HL-60 (cell line): ENCODE results near the gene SEPTIN1.

ENCODE experiments used
- DNase-seq, 2 experiments: peaks; one replicate each; pipeline ENCODE4 v3.0.0-alpha.2; 2010 to 2020; ENCODE audit warnings: low read depth in 1 of 2, low spot score in 1 of 2
- H3K27ac ChIP-seq: fragments of 250-450 bp; sonication (Bioruptor Pico); replicated peaks from 2 replicates; pipeline ENCODE4 v1.5.1; 2020; ENCODE audit warnings: mild to moderate bottlenecking, moderate library complexity
- H3K27me3 ChIP-seq: fragments of 250-450 bp; sonication (Bioruptor Pico); 2 replicates; pipeline ENCODE4 v1.5.1; 2021; ENCODE audit warnings: mild to moderate bottlenecking, moderate library complexity; ENCODE audit not compliant: insufficient read depth, poor library complexity, severe bottlenecking
- H3K4me3 ChIP-seq: replicated peaks from 2 replicates; pipeline ENCODE4 v1.5.1; 2011; ENCODE audit warnings: mild to moderate bottlenecking, control low read depth, low read length; ENCODE audit not compliant: insufficient read depth
- CTCF ChIP-seq: IDR thresholded peaks from one replicate; pipeline ENCODE4 v1.5.1; 2011; ENCODE audit warnings: low read length, control low read depth, inconsistent platforms; ENCODE audit not compliant: insufficient read depth
- GABPA ChIP-seq: IDR thresholded peaks from 2 replicates; pipeline ENCODE4 v1.6.1; 2012; ENCODE audit warnings: low read depth
- POLR2AphosphoS5 ChIP-seq: IDR thresholded peaks from 2 replicates; pipeline ENCODE4 v1.6.1; 2012; ENCODE audit warnings: low read depth
- REST ChIP-seq: IDR thresholded peaks from 2 replicates; pipeline ENCODE4 v1.6.1; 2012; ENCODE audit warnings: low read depth; ENCODE audit not compliant: insufficient replicate concordance
- SPI1 ChIP-seq: IDR thresholded peaks from 2 replicates; pipeline ENCODE4 v1.6.1; 2012; ENCODE audit warnings: low read depth, mild to moderate bottlenecking, borderline replicate concordance

Gene SEPTIN1

GRCh38 chr16:30413112-30413806, 30.9 kb upstream of the SEPTIN1 start:
- TF ChIP-seq REST (no peak), POLR2AphosphoS5 (no peak), SPI1 (no peak), CTCF (no peak), GABPA (no peak)
- no peak for DNase-seq
- H3K27ac ChIP-seq: no peak overlapping the region
- no peak overlapping the region for H3K4me3 ChIP-seq
- no peaks in the 10 kb centered on the region for H3K27me3 ChIP-seq

GRCh38 chr16:30409125-30410060, 27.0 kb upstream of the SEPTIN1 start:
- TF ChIP-seq CTCF: peak; percentile 93
- no peak for TF ChIP-seq SPI1
- no peak for TF ChIP-seq GABPA
- H3K27ac ChIP-seq: peak overlapping the region; percentile 32; the same call in 1 of the 2 replicates
- DNase-seq: peak; percentile 63 to 93
- H3K27me3 ChIP-seq: no peaks in the 10 kb centered on the region
- no peak overlapping the region for H3K4me3 ChIP-seq

- Histone ChIP-seq H3K4me3 (peak overlapping the region; percentile 77), H3K27me3 (no peaks in the 10 kb centered on the region), H3K27ac (peak overlapping the region; percentile 77)
- TF ChIP-seq REST (no peak), GABPA (no peak), CTCF (no peak), POLR2AphosphoS5 (no peak), SPI1 (no peak)
- no peak for DNase-seq
Measured at GRCh38 chr16:30407804-30408534, 25.6 kb upstream of the SEPTIN1 start.
